ENCODE measurements around the gene CLBA1. TPM values are rescaled to one million over a fixed set of nuclear protein-coding genes. Genes with fewer than 3 reads are reported as not detected.

Gene CLBA1
- total and polyA plus RNA-seq, 2 donors from 2014 or later = 13.2 to 22.6 TPM

GRCh38 chr14:104975481-104976197 lies 9.9 kb upstream of the CLBA1 start:
- peaks cover 2% of the 10 kb centered on the region for H3K27me3 ChIP-seq (ENCODE audit: control insufficient read depth, insufficient read depth, low read length)
- H3K36me3 ChIP-seq (ENCODE audit: control insufficient read depth in 2 of 3, insufficient read depth in 3 of 3, low read length in 3 of 3) = no peaks in the 10 kb centered on the region
- H3K9ac ChIP-seq (ENCODE audit: low read length in 3 of 3) = no peak overlapping the region
- intact Hi-C loops (cut with DNase I) = loop anchor here (10.0 kb wide), 1 partner anchor 69 kb away; no protein-coding TSS in a partner anchor
- TF ChIP-seq CTCF (IDR thresholded peaks at IDR 0.05; ENCODE audit: borderline replicate concordance, extremely low read depth, insufficient read depth) = no peak
- H3K4me3 ChIP-seq (ENCODE audit: low read length in 3 of 3) = no peak overlapping the region
- H3K4me1 ChIP-seq (ENCODE audit: control insufficient read depth in 2 of 3, insufficient read depth in 2 of 3, low read depth in 1 of 3, low read length in 3 of 3) = peaks cover 0 to 36% (median 5%) of the 10 kb centered on the region in 3 donors
- DNase-seq (peak in 1 of 5 donors; percentile 75), FAIRE-seq (no peak)
- H3K9me3 ChIP-seq (ENCODE audit: control insufficient read depth in 2 of 3, insufficient read depth in 1 of 3, low read length in 3 of 3) = no peaks in the 10 kb centered on the region
- no peak overlapping the region for H3K27ac ChIP-seq (ENCODE audit: low read depth in 2 of 2, low read length in 2 of 2)

GRCh38 chr14:104976198-104977007 lies 9.2 kb upstream of the CLBA1 start:
- intact Hi-C loops (cut with DNase I) = loop anchor here (10.0 kb wide), 1 partner anchor 68 kb away; no protein-coding TSS in a partner anchor
- FAIRE-seq = no peak

GRCh38 chr14:104977008-104977680 lies 8.4 kb upstream of the CLBA1 start:
- intact Hi-C loops (cut with DNase I) = loop anchor here (10.0 kb wide), 1 partner anchor 68 kb away; no protein-coding TSS in a partner anchor
- Histone ChIP-seq H3K4me1 (ENCODE audit: control insufficient read depth in 2 of 3, insufficient read depth in 2 of 3, low read depth in 1 of 3, low read length in 3 of 3) (peaks cover 0 to 33% (median 5%) of the 10 kb centered on the region in 3 donors), H3K4me3 (ENCODE audit: low read length in 3 of 3) (peak overlapping the region in 1 of 3 donors; percentile 55), H3K27ac (ENCODE audit: low read depth in 2 of 2, low read length in 2 of 2) (no peak overlapping the region), H3K27me3 (ENCODE audit: control insufficient read depth, insufficient read depth, low read length) (peaks cover 2% of the 10 kb centered on the region), H3K9ac (ENCODE audit: low read length in 3 of 3) (peak overlapping the region in 1 of 3 donors; percentile 34), H3K9me3 (ENCODE audit: control insufficient read depth in 2 of 3, insufficient read depth in 1 of 3, low read length in 3 of 3) (no peaks in the 10 kb centered on the region), H3K36me3 (ENCODE audit: control insufficient read depth in 2 of 3, insufficient read depth in 3 of 3, low read length in 3 of 3) (no peaks in the 10 kb centered on the region)
- no peak for TF ChIP-seq CTCF (IDR thresholded peaks at IDR 0.05; ENCODE audit: borderline replicate concordance, extremely low read depth, insufficient read depth)
- DNase-seq (peak in 1 of 5 donors; percentile 83), FAIRE-seq (no peak)

More at GRCh38 chr14:104976198-104977007, 9.2 kb upstream of the CLBA1 start:
- H3K27ac ChIP-seq (ENCODE audit: low read depth in 2 of 2, low read length in 2 of 2) = no peak overlapping the region
- H3K4me3 ChIP-seq (ENCODE audit: low read length in 3 of 3) = no peak overlapping the region
- H3K9ac ChIP-seq (ENCODE audit: low read length in 3 of 3) = no peak overlapping the region
- H3K4me1 ChIP-seq (ENCODE audit: control insufficient read depth in 2 of 3, insufficient read depth in 2 of 3, low read depth in 1 of 3, low read length in 3 of 3) = peaks cover 0 to 36% (median 5%) of the 10 kb centered on the region in 3 donors
- TF ChIP-seq CTCF (IDR thresholded peaks at IDR 0.05; ENCODE audit: borderline replicate concordance, extremely low read depth, insufficient read depth) = peak; percentile 97
- H3K9me3 ChIP-seq (ENCODE audit: control insufficient read depth in 2 of 3, insufficient read depth in 1 of 3, low read length in 3 of 3) = no peaks in the 10 kb centered on the region
- peaks cover 2% of the 10 kb centered on the region for H3K27me3 ChIP-seq (ENCODE audit: control insufficient read depth, insufficient read depth, low read length)
- no peaks in the 10 kb centered on the region for H3K36me3 ChIP-seq (ENCODE audit: control insufficient read depth in 2 of 3, insufficient read depth in 3 of 3, low read length in 3 of 3)
- peak; percentile 81 to 95 (median 87) for DNase-seq
